ENCODE results near the gene SLC11A2.

DNA sequence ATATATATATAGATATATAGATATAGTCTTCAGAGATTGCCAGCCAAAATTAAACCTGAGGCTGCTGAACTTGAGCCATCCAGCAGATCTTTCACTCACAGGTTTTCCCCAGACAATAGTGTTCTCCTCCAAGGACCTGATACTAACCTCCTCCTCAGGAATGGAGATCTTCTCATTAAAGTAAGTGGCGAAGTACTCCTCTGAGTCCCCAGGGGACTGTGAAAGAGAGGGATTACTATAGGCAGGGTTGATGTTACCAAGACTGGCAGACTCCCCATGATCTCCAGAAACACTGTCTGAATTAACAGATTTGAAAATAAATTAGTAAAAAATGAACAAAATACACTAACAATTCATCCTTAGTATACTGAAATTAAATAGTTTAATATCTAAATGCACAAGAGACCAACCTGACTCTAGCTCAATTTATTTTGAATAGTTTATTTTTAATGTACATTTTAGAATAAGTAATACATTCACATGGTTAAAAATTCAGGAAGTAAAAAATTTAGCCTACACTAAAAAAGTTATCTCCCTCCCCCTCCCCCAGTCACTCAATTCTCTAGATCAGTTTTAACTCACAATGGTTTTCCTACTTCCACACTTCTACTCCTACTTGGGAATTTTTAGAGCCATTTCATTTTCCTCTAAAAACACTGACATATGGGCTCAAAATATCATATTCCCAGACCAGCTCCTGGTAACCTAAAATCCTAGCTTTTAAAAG is 17.7 kb downstream of the SLC11A2 start:
- TF ChIP-seq, protein P1, sequence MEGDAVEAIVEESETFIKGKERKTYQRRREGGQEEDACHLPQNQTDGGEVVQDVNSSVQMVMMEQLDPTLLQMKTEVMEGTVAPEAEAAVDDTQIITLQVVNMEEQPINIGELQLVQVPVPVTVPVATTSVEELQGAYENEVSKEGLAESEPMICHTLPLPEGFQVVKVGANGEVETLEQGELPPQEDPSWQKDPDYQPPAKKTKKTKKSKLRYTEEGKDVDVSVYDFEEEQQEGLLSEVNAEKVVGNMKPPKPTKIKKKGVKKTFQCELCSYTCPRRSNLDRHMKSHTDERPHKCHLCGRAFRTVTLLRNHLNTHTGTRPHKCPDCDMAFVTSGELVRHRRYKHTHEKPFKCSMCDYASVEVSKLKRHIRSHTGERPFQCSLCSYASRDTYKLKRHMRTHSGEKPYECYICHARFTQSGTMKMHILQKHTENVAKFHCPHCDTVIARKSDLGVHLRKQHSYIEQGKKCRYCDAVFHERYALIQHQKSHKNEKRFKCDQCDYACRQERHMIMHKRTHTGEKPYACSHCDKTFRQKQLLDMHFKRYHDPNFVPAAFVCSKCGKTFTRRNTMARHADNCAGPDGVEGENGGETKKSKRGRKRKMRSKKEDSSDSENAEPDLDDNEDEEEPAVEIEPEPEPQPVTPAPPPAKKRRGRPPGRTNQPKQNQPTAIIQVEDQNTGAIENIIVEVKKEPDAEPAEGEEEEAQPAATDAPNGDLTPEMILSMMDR (optimal IDR thresholded peaks at IDR 0.05 in 1 of 3, IDR thresholded peaks at IDR 0.05 in 1 of 3, conservative IDR thresholded peaks at IDR 0.05 in 1 of 3; ENCODE audit: extremely low read depth in 1 of 3, insufficient read depth in 2 of 3, low read length in 3 of 3): no peak
- no peak for TF ChIP-seq EZH2 (IDR thresholded peaks at IDR 0.05; ENCODE audit: low read length)
